Measurements from ENCODE around the gene MATN1. TPM values are rescaled to one million over a fixed set of nuclear protein-coding genes. Genes with fewer than 3 reads are reported as not detected.
A peak's percentile ranks its signal among the peaks of the same experiment; 100 is the strongest.

Gene MATN1
- total and polyA plus RNA-seq, 2 of the 4 experiments (the other 2 are of a cell fraction), result 0.27 TPM; not detected in 1

DNA sequence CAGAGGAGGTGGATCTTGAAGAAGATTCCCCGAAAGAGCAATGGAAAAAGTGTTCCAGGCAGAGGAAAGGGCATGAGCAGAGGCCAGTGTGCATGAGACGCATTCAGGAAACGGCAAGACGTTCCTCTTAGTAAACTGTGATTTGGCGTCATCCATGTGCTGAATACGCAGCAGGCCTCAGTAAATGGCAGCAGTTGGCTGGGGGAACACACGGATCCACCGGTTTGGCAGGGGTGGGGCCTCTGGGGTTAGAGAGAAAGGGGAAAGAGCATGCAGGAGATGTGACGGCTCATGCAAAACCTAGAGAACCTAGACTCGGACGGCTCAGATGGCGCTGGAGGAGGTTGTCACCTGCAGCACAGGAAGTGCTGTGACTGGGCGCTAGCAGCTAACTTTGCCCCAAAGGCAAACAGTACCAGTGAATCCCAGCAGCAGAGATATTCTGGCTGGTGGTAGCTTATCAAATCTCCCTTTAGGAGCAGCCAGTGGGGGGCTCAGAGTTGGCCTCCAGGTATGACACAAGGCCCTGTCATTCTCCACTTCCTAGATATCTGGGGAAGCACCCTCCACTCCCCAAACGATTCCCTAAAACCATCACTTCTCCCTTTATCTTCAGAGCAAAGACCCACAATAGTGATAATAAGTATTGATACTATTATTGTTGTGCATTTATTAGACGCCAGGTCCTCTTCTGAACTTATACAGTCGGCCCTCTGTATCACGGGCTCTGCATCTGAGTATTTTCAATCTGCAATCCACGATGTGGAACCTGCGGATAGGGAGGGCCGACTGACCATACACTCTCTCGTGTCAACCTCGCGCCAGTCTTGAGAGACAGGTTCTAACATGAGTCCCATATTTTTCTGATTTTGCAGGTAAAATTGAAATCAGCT lies 26.6 kb upstream of the MATN1 start:
- CTCF ChIA-PET, result no interaction called here

More for the DNA sequence above, 26.6 kb upstream of the MATN1 start:
- dilution Hi-C loops (cut with HindIII; ENCODE audit: low sequenced_read_pairs, unreplicated experiment) (no loop called here), in situ Hi-C loops (cut with MboI; ENCODE audit: low sequenced_read_pairs) (no loop called here), intact Hi-C loops (cut with micrococcal nuclease) (no loop called here)
- H3K4me2 ChIP-seq (ENCODE audit: low read depth, low read length), result no peak overlapping the region
- no peak for TF ChIP-seq RCOR1 (IDR thresholded peaks at IDR 0.05; ENCODE audit: insufficient replicate concordance, low read length)
- no peaks in the 10 kb centered on the region for H4K20me1 ChIP-seq (ENCODE audit: insufficient read depth, low read length)
- DNase-seq, result no peak
- no peak overlapping the region for H3K9ac ChIP-seq (ENCODE audit: low read depth, low read length)
- POLR2A ChIA-PET (ENCODE audit: unreplicated experiment), result no interaction called here
- H3K4ac ChIP-seq (ENCODE audit: low read depth, low read length), result no peak overlapping the region
- H2AK9ac ChIP-seq (replicated peaks; ENCODE audit: low read depth, low read length, poor library complexity), result peak overlapping the region; percentile 63
- H3K56ac ChIP-seq (ENCODE audit: extremely low read depth, insufficient read depth, low read length), result no peak overlapping the region
- H2BK5ac ChIP-seq (ENCODE audit: low read depth, low read length, poor library complexity, severe bottlenecking), result no peak overlapping the region
- no TSS peak for BruUV-seq (replicated peaks)
- no peak overlapping the region for H4K8ac ChIP-seq (ENCODE audit: low read depth in 2 of 2, low read length in 2 of 2)
- H2BK20ac ChIP-seq (ENCODE audit: low read depth, low read length), result no peak overlapping the region
- H3K27ac ChIP-seq (ENCODE audit: insufficient read depth, low read length), result no peak overlapping the region
- H3K27me3 ChIP-seq (ENCODE audit: control insufficient read depth, insufficient read depth, low read length), result peaks cover 9% of the 10 kb centered on the region
- H3K18ac ChIP-seq (ENCODE audit: low read depth, low read length), result no peak overlapping the region
- no peak overlapping the region for H3K4me3 ChIP-seq (ENCODE audit: insufficient read depth, low read depth, low read length)
- H2AK5ac ChIP-seq (ENCODE audit: low read depth, low read length), result no peak overlapping the region
- no peaks in the 10 kb centered on the region for H3K79me1 ChIP-seq (ENCODE audit: low read depth in 1 of 2, low read length in 2 of 2)
- H3K23ac ChIP-seq (ENCODE audit: low read depth, low read length), result no peak overlapping the region
- no peaks in the 10 kb centered on the region for H3K9me3 ChIP-seq (ENCODE audit: control insufficient read depth, insufficient read depth, low read length)
- H3K9me1 ChIP-seq (ENCODE audit: insufficient read depth, low read length), result peaks cover 5% of the 10 kb centered on the region; the same call in 1 of the 2 replicates
- WGBS, 2 experiments (ENCODE audit: extremely low coverage in 2 of 2, insufficient read length in 1 of 2), result 77% methylated on average over 17 of the region's 23 CpGs; no CpG with 5 or more reads in 1 of the 2 experiments
- no peaks in the 10 kb centered on the region for H3K36me3 ChIP-seq (ENCODE audit: control insufficient read depth, insufficient read depth, low read length)
- no peak overlapping the region for H2BK120ac ChIP-seq (ENCODE audit: low read depth, low read length)
- no peak for ATAC-seq (ENCODE audit: low read depth)
- H3K4me1 ChIP-seq (ENCODE audit: control insufficient read depth, insufficient read depth, low read length), result peaks cover 6% of the 10 kb centered on the region
- H4K91ac ChIP-seq (ENCODE audit: insufficient read depth, low read depth, low read length), result no peak overlapping the region
- no peak overlapping the region for H3K14ac ChIP-seq (replicated peaks; ENCODE audit: low read depth, low read length)
- no peak overlapping the region for H2BK15ac ChIP-seq (ENCODE audit: low read depth, low read length)
- peak overlapping the region; percentile 17 for H2AFZ ChIP-seq (replicated peaks; ENCODE audit: low read length, poor library complexity)
- no peak overlapping the region for H4K5ac ChIP-seq (ENCODE audit: low read depth, low read length)

Data from IMR-90 (cell line).